H9 (cell line): ENCODE measurements around the gene PROC. TPM values are rescaled to one million over a fixed set of nuclear protein-coding genes. Genes with fewer than 3 reads are reported as not detected.

Source experiments
- DNase-seq: peaks from one replicate; pipeline ENCODE4 v3.0.0-alpha.2; 2017
- H2AFZ ChIP-seq: one replicate; pipeline ENCODE4 v1.6.1; 2013; ENCODE audit warnings: mild to moderate bottlenecking, low read length, control low read depth, moderate library complexity
- H2AK5ac ChIP-seq: 2 replicates; pipeline ENCODE4 v1.6.1; 2013; ENCODE audit warnings: low read length, control low read depth, mixed read lengths; ENCODE audit not compliant: insufficient read length
- H2BK120ac ChIP-seq: one replicate; pipeline ENCODE4 v1.6.1; 2013; ENCODE audit warnings: low read depth, mild to moderate bottlenecking, low read length, control low read depth, inconsistent platforms; ENCODE audit not compliant: poor library complexity, severe bottlenecking
- H2BK12ac ChIP-seq: 2 replicates; pipeline ENCODE4 v1.6.1; 2013; ENCODE audit warnings: low read length, control low read depth, mixed read lengths, low read depth; ENCODE audit not compliant: insufficient read length
- H2BK15ac ChIP-seq: 2 replicates; pipeline ENCODE4 v1.6.1; 2013; ENCODE audit warnings: low read depth, low read length, control low read depth
- H2BK20ac ChIP-seq: one replicate; pipeline ENCODE4 v1.6.1; 2013; ENCODE audit warnings: low read depth, mild to moderate bottlenecking, low read length, control low read depth, inconsistent platforms; ENCODE audit not compliant: poor library complexity, severe bottlenecking
- H2BK5ac ChIP-seq: 2 replicates; pipeline ENCODE4 v1.6.1; 2013; ENCODE audit warnings: low read length, control low read depth, mixed read lengths; ENCODE audit not compliant: insufficient read length
- H3K14ac ChIP-seq: 2 replicates; pipeline ENCODE4 v1.6.1; 2013; ENCODE audit warnings: low read length, control low read depth; ENCODE audit not compliant: insufficient read depth
- H3K18ac ChIP-seq: 2 replicates; pipeline ENCODE4 v1.6.1; 2013; ENCODE audit warnings: low read depth, mild to moderate bottlenecking, mixed read lengths, low read length, control low read depth; ENCODE audit not compliant: insufficient read length
- H3K23ac ChIP-seq: 2 replicates; pipeline ENCODE4 v1.6.1; 2013; ENCODE audit warnings: low read length, control low read depth, mixed read lengths, low read depth; ENCODE audit not compliant: insufficient read length
- H3K23me2 ChIP-seq: 2 replicates; pipeline ENCODE4 v1.6.1; 2013; ENCODE audit warnings: low read depth, mild to moderate bottlenecking, mixed read lengths, low read length, control low read depth; ENCODE audit not compliant: insufficient read length, poor library complexity, severe bottlenecking
- H3K27ac ChIP-seq: 2 replicates; pipeline ENCODE4 v1.5.1; 2013; ENCODE audit warnings: low read length, control low read depth, mixed read lengths, low read depth; ENCODE audit not compliant: insufficient read length
- H3K27me3 ChIP-seq: 2 replicates; pipeline ENCODE4 v1.6.1; 2013; ENCODE audit warnings: low read length, control low read depth, inconsistent platforms; ENCODE audit not compliant: insufficient read depth
- H3K4ac ChIP-seq: 2 replicates; pipeline ENCODE4 v1.6.1; 2013; ENCODE audit warnings: low read depth, mild to moderate bottlenecking, control low read depth, inconsistent platforms, low read length, moderate library complexity
- H3K4me1 ChIP-seq: 2 replicates; pipeline ENCODE4 v1.6.1; 2013; ENCODE audit warnings: low read length, control low read depth, inconsistent platforms; ENCODE audit not compliant: insufficient read depth
- H3K4me2 ChIP-seq: 2 replicates; pipeline ENCODE4 v1.6.1; 2013; ENCODE audit warnings: low read length, control low read depth, mixed read lengths; ENCODE audit not compliant: insufficient read length, insufficient read depth
- H3K56ac ChIP-seq: 2 replicates; pipeline ENCODE4 v1.6.1; 2013; ENCODE audit warnings: low read depth, mild to moderate bottlenecking, mixed read lengths, low read length, control low read depth; ENCODE audit not compliant: insufficient read length
- H3K79me1 ChIP-seq: 2 replicates; pipeline ENCODE4 v1.6.1; 2013; ENCODE audit warnings: low read depth, mild to moderate bottlenecking, moderate library complexity, low read length, control low read depth, inconsistent platforms; ENCODE audit not compliant: insufficient read depth, poor library complexity, severe bottlenecking
- H3K79me2 ChIP-seq: 2 replicates; pipeline ENCODE4 v1.6.1; 2013; ENCODE audit warnings: low read length, control low read depth, inconsistent platforms; ENCODE audit not compliant: insufficient read depth
- H3K9ac ChIP-seq: 2 replicates; pipeline ENCODE4 v1.6.1; 2013; ENCODE audit warnings: low read length, control low read depth, mixed read lengths; ENCODE audit not compliant: insufficient read length; ENCODE audit errors: extremely low read depth
- H3K9me3 ChIP-seq: one replicate; pipeline ENCODE4 v1.6.1; 2013; ENCODE audit warnings: low read depth, low read length, inconsistent platforms; ENCODE audit not compliant: control insufficient read depth
- H3T11ph ChIP-seq: one replicate; pipeline ENCODE4 v1.6.1; 2013; ENCODE audit warnings: mild to moderate bottlenecking, low read length, control low read depth, inconsistent platforms
- H4K20me1 ChIP-seq: one replicate; pipeline ENCODE4 v1.6.1; 2013; ENCODE audit not compliant: control insufficient read depth, insufficient read length, insufficient read depth
- H4K5ac ChIP-seq: 2 replicates; pipeline ENCODE4 v1.6.1; 2013; ENCODE audit warnings: low read depth, mild to moderate bottlenecking, mixed read lengths, low read length, control low read depth; ENCODE audit not compliant: insufficient read length
- H4K8ac ChIP-seq: replicated peaks from 2 replicates; pipeline ENCODE4 v1.6.1; 2013; ENCODE audit warnings: low read length, control low read depth, mixed read lengths, low read depth; ENCODE audit not compliant: insufficient read length
- H4K91ac ChIP-seq: 2 replicates; pipeline ENCODE4 v1.6.1; 2013; ENCODE audit warnings: low read depth, mild to moderate bottlenecking, moderate library complexity, mixed read lengths, low read length, control low read depth; ENCODE audit not compliant: insufficient read length
- H3K27ac Mint-ChIP-seq, 3 experiments: 2 replicates in 2 of 3; 3 replicates in 1 of 3; pipeline ENCODE4 v1.8.0; 2020 to 2021; ENCODE audit warnings: mixed read lengths in 3 of 3, mild to moderate bottlenecking in 1 of 3, moderate library complexity in 1 of 3
- H3K27me3 Mint-ChIP-seq: 2 replicates; pipeline ENCODE4 v1.8.0; 2021; ENCODE audit warnings: low read depth, mild to moderate bottlenecking, moderate library complexity, mixed read lengths
- H3K36me3 Mint-ChIP-seq, 3 experiments: 2 replicates in 2 of 3; 3 replicates in 1 of 3; pipeline ENCODE4 v1.8.0; 2020 to 2021; ENCODE audit warnings: low read depth in 3 of 3, mixed read lengths in 3 of 3; ENCODE audit not compliant: insufficient read depth in 1 of 3
- H3K4me1 Mint-ChIP-seq, 2 experiments: 2 replicates each; pipeline ENCODE4 v1.8.0; 2020; ENCODE audit warnings: mixed read lengths in 2 of 2
- H3K4me3 Mint-ChIP-seq, 2 experiments: 2 replicates in 1 of 2; 3 replicates in 1 of 2; pipeline ENCODE4 v1.8.0; 2020 to 2021; ENCODE audit warnings: mild to moderate bottlenecking in 2 of 2, mixed read lengths in 2 of 2, moderate library complexity in 1 of 2
- H3K9me3 Mint-ChIP-seq, 2 experiments: 2 replicates in 1 of 2; 3 replicates in 1 of 2; pipeline ENCODE4 v1.8.0; 2020; ENCODE audit warnings: mild to moderate bottlenecking in 2 of 2, mixed read lengths in 2 of 2, moderate library complexity in 1 of 2
- CTCF ChIP-seq: fragments of 200-600 bp; sonication (generic); conservative IDR thresholded peaks from 3 replicates; pipeline ENCODE4 v1.8.0; 2021; ENCODE audit warnings: antibody characterized with exemption, mild to moderate bottlenecking
- WGBS: extraction: QIAGEN DNeasy Blood & Tissue Kit; methylation state at CpG from one replicate; pipeline ENCODE4 v1.1.7; 2013; ENCODE audit warnings: missing lambda C conversion rate, low lambda C conversion rate, mixed read lengths; ENCODE audit not compliant: insufficient read length; ENCODE audit errors: extremely low coverage; 5-methylcytosine and 5-hydroxymethylcytosine counted together
- total RNA-seq: library from RNA; stranded (reverse); gene quantifications from 2 replicates; pipeline ENCODE4 v1.2.1, GENCODE V29; 2021

Gene PROC
- total RNA-seq, 1 experiment from 2014 or later, result 0.61 TPM

- Histone ChIP-seq H3K56ac (no peak overlapping the region), H2BK15ac (no peak overlapping the region), H3K18ac (no peak overlapping the region), H3K14ac (no peak overlapping the region), H2BK12ac (no peak overlapping the region), H2AK5ac (no peak overlapping the region), H4K91ac (no peak overlapping the region), H3T11ph (no peak overlapping the region), H4K8ac (no peak overlapping the region), H2BK5ac (no peak overlapping the region), H3K79me2 (no peaks in the 10 kb centered on the region), H3K79me1 (no peaks in the 10 kb centered on the region), H2BK120ac (no peak overlapping the region), H3K4ac (no peak overlapping the region), H3K4me2 (no peak overlapping the region), H3K27me3 (no peaks in the 10 kb centered on the region), H3K23me2 (peaks cover under 1% of the 10 kb centered on the region), H4K20me1 (no peaks in the 10 kb centered on the region), H2AFZ (no peak overlapping the region), H3K9me3 (no peaks in the 10 kb centered on the region), H3K9ac (no peak overlapping the region), H3K27ac (no peak overlapping the region), H3K4me1 (peaks cover 2% of the 10 kb centered on the region), H3K23ac (no peak overlapping the region), H2BK20ac (no peak overlapping the region), H4K5ac (no peak overlapping the region)
- Mint-ChIP-seq H3K9me3 (no peaks in the 10 kb centered on the region), H3K4me1 (peaks cover 17 to 18% of the 10 kb centered on the region in 2 experiments), H3K36me3 (no peaks in the 10 kb centered on the region), H3K4me3 (no peak overlapping the region), H3K27me3 (no peaks in the 10 kb centered on the region), H3K27ac (no peak overlapping the region)
- no peak for TF ChIP-seq CTCF
- no CpG with 5 or more reads among the region's 3 CpGs for WGBS
- DNase-seq, result no peak
Observed at GRCh38 chr2:127403460-127403859, 14.8 kb upstream of the PROC start.
